ENCODE measurements around the gene MMP14. TPM values are rescaled to one million over a fixed set of nuclear protein-coding genes. Genes with fewer than 3 reads are reported as not detected.
"Not testable (repeated sequence)": the region's sequence is repeated elsewhere in the genome, so short reads cannot be mapped to it uniquely, and the experiment has no call there.

The MMP14 gene
- total RNA-seq, 4 donors from 2014 or later, result 66.6 to 233 (median 172) TPM

DNA sequence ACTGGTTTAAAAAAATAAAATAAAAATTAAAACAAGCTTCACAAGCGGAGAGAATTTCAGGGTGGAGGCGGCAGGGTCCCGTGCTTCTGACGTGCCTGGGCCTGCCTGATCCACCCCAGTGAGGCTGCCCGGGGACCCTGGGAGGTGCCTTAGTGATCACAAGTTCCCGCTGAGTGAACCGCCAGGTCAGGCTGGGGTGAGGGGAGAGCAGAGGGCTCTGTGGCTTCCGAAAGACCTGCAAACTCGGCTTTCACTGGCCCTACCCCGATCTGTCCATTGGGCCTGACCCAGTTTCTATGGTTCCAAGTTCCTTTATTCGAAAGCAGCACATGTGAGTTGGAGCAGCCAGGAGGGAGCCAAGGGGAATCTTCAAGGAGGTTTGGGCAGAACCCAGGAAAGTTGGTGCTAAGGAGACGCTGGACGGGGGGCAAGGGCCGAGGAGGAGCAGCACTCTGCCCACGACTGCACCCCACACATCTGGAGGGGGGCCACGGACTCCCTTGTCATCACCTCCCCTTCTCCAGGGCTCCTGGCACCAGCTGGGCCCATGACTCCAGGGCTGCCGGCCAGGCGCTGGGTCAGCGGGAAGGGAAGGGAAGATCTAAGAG is 12.9 kb downstream of the MMP14 start:
- intact Hi-C loops (cut with DNase I; ENCODE audit: low total_unique reads), result no loop called here
- Histone ChIP-seq H3K9me3 (no peaks in the 10 kb centered on the region), H3K27me3 (no peaks in the 10 kb centered on the region), H3K4me1 (peaks cover 39 to 69% of the 10 kb centered on the region in 2 donors), H3K27ac (peak overlapping the region; percentile 96 to 100), H3K4me3 (peak overlapping the region; percentile 3 to 14), H3K36me3 (no peaks in the 10 kb centered on the region)
- TF ChIP-seq POLR2A (IDR thresholded peaks at IDR 0.05), result peak in 1 of 2 donors; percentile 9
- TF ChIP-seq, protein P1, sequence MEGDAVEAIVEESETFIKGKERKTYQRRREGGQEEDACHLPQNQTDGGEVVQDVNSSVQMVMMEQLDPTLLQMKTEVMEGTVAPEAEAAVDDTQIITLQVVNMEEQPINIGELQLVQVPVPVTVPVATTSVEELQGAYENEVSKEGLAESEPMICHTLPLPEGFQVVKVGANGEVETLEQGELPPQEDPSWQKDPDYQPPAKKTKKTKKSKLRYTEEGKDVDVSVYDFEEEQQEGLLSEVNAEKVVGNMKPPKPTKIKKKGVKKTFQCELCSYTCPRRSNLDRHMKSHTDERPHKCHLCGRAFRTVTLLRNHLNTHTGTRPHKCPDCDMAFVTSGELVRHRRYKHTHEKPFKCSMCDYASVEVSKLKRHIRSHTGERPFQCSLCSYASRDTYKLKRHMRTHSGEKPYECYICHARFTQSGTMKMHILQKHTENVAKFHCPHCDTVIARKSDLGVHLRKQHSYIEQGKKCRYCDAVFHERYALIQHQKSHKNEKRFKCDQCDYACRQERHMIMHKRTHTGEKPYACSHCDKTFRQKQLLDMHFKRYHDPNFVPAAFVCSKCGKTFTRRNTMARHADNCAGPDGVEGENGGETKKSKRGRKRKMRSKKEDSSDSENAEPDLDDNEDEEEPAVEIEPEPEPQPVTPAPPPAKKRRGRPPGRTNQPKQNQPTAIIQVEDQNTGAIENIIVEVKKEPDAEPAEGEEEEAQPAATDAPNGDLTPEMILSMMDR (IDR thresholded peaks at IDR 0.05), result no peak
- peak; percentile 80 to 85 for DNase-seq

DNA sequence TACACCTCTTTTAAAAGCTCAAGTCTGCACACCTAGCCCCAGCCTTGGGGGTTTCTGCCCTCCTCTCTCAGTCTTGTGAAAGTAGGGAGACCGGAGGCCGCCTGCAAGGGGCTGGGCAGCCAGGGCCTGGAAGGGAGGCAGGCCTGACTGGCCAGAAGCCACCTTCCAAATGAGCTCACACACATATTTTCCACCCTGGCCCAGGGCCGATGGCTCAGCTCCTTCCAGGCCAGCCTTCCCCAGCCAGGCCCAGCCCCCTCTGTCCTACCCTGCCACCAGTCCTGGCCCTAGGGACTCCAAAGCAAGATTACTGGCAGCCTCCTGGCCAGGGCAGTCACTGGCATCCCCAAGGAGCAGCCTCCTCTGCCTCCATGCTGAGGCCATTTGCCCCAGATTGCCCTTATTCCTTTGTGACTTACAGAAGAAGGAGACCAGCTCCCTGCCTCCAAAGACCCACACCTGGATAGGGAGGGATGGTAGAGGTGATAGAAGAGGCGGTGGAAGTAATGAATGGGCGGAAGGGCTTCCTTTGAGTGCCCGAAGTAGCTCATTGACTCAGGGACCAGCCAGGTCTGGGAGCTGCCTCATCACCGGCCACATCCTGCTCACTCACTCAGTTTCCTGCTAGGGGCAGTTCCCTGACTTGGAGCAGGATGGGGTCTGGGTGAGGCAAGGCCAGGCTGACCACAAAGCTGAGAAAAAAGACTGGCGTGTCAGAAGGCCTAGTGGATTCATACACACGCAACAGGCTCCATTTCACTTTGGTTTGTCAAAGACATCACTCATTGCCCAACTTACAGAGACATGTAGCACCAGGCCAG is 14.8 kb downstream of the MMP14 start:
- peak; percentile 94 for DNase-seq
- intact Hi-C loops (cut with DNase I; ENCODE audit: low total_unique reads), result loop anchor here (10.0 kb wide), 1 partner anchor 286 kb away; no protein-coding TSS in a partner anchor
- peak overlapping the region; percentile 96 to 100 for H3K27ac ChIP-seq

DNA sequence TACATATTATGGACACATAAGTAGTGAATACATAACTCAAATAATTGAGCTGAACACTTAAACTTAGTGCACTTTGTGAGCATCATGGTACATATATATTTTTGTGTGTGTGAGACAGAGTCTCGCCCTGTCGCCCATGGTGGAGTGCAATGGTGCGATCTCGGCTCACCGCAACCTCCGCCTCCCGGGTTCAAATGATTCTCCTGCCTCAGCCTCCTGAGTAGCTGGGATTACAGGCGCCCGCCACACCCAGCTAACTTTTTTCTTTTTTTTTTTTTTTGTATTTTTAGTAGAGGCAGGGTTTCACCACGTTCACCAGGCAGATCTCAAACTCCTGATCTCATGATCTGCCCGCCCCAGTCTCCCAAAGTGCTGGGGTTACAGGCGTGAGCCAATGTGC is 15.8 kb downstream of the MMP14 start:
- H3K4me3 ChIP-seq, DNase-seq, H3K9me3 ChIP-seq, H3K36me3 ChIP-seq, H3K27me3 ChIP-seq: not testable (repeated sequence)
- intact Hi-C loops (cut with DNase I; ENCODE audit: low total_unique reads), result loop anchor here (10.0 kb wide), 1 partner anchor 287 kb away; no protein-coding TSS in a partner anchor
- H3K4me1 ChIP-seq, result peaks cover 18 to 43% of the 10 kb centered on the region in 2 donors
- H3K27ac ChIP-seq, result peak overlapping the region; percentile 96 to 100

More for the DNA sequence above, 14.8 kb downstream of the MMP14 start:
- Histone ChIP-seq H3K4me1 (peaks cover 28 to 53% of the 10 kb centered on the region in 2 donors), H3K36me3 (no peaks in the 10 kb centered on the region), H3K27me3 (no peaks in the 10 kb centered on the region), H3K4me3 (no peak overlapping the region), H3K9me3 (no peaks in the 10 kb centered on the region)
- TF ChIP-seq, protein P1 (IDR thresholded peaks at IDR 0.05), result no peak
- peak; percentile 31 to 41 for TF ChIP-seq POLR2A (IDR thresholded peaks at IDR 0.05)

DNA sequence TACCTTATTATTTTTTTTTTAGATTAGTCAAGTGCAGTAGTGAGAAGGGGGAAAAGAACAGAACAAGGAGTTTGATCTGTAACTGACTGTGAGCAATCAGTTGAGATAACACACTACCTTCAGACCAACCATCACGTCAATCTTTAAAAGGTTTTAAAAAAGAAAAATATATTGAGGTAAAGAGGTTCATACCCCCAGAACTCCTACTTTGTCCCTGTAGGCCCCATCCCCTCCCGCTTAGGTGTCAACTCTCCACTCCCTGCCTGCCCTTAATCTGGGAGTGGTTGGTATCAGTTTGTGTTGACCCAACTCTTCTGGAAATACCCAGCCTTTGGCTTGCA is 16.2 kb downstream of the MMP14 start:
- no peaks in the 10 kb centered on the region for H3K9me3 ChIP-seq
- no peak overlapping the region for H3K4me3 ChIP-seq
- peak in 1 of 2 donors; percentile 25 for DNase-seq
- TF ChIP-seq, protein P1 (IDR thresholded peaks at IDR 0.05), result no peak
- no peak for TF ChIP-seq POLR2A (IDR thresholded peaks at IDR 0.05)
- no peaks in the 10 kb centered on the region for H3K27me3 ChIP-seq
- peak overlapping the region; percentile 96 to 100 for H3K27ac ChIP-seq
- H3K36me3 ChIP-seq, result no peaks in the 10 kb centered on the region
- intact Hi-C loops (cut with DNase I; ENCODE audit: low total_unique reads), result loop anchor here (10.0 kb wide), 1 partner anchor 288 kb away; no protein-coding TSS in a partner anchor
- H3K4me1 ChIP-seq, result peaks cover 17 to 40% of the 10 kb centered on the region in 2 donors

DNA sequence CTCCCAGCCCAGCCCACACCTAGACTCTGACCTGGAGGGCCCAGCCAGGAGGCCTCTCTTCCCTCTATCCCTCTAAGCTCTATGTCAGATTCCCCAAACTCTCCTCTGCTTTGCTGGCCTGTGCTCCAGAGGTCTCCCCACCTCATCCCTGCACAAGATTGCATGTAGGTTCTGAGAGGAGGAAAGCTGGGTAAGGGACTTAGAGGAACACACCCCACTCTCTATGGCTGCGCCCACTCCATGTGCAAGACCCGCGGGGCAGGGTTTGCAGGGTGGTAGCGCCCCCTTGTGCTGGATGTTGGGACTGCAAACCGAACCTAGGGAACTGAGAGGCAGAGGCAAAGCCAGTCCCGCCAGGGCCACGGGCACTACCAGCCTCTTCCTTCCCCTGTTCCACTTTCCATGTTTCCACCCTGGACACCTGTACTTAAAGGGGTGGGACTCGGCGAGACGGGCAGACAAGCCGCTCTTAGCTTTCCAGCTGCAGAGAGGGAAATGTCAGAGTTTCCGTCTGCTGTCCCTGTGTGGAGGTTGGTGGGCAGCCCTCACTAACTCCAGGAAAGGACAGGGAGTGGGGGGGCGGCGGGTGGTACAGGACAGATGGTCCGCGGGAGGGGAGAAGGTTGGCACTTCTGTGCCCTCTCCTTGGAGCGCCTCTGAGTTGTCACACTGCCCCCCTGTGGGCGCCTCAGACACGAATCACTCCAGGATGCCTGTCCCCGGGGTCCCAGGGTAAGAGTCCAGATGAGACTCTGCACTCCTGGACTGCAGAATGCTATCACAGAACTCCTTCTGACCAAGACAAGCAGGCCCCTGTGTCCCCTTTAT is 16.8 kb downstream of the MMP14 start:
- no peaks in the 10 kb centered on the region for H3K9me3 ChIP-seq
- TF ChIP-seq, protein P1 (IDR thresholded peaks at IDR 0.05), result peak; percentile 68 to 99 (median 97)
- TF ChIP-seq POLR2A (IDR thresholded peaks at IDR 0.05), result peak in 1 of 2 donors; percentile 39
- H3K36me3 ChIP-seq, result no peaks in the 10 kb centered on the region
- intact Hi-C loops (cut with DNase I; ENCODE audit: low total_unique reads), result loop anchor here (10.0 kb wide), 1 partner anchor 288 kb away; no protein-coding TSS in a partner anchor
- peak; percentile 93 to 94 for DNase-seq
- H3K27me3 ChIP-seq, result no peaks in the 10 kb centered on the region
- H3K27ac ChIP-seq, result peak overlapping the region; percentile 96 to 100
- peak overlapping the region; percentile 25 to 26 for H3K4me3 ChIP-seq
- peaks cover 17 to 34% of the 10 kb centered on the region in 2 donors for H3K4me1 ChIP-seq

DNA sequence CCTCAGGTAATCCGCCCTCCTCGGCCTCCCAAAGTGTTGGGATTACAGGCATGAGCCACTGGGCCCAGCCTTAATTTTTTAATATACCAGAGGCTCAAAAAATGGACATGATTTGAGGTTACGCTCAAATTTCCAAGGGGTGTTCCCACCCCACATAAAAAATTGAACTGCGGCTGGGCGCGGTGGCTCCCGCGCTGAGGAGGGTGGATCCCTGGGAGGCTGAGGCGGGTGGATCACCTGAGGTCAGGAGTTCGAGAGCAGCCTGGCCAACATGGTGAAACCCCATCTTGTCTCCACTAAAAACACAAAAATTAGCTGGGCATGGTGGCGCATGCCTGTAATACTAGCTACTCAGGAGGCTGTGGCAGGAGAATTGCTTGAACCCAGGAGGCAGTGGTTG is 17.9 kb downstream of the MMP14 start:
- not testable (repeated sequence) for H3K36me3 ChIP-seq, H3K27ac ChIP-seq, DNase-seq, H3K9me3 ChIP-seq, H3K4me3 ChIP-seq, H3K27me3 ChIP-seq
- peaks cover 17 to 27% of the 10 kb centered on the region in 2 donors for H3K4me1 ChIP-seq
- intact Hi-C loops (cut with DNase I; ENCODE audit: low total_unique reads), result loop anchor here (10.0 kb wide), 1 partner anchor 289 kb away; no protein-coding TSS in a partner anchor
